ENCODE data around the gene ABCD4. TPM values are rescaled to one million over a fixed set of nuclear protein-coding genes. Genes with fewer than 3 reads are reported as not detected.

ABCD4 gene
- total and polyA plus RNA-seq, 2 experiments from 2014 or later: 60.5 to 73.1 TPM

DNA sequence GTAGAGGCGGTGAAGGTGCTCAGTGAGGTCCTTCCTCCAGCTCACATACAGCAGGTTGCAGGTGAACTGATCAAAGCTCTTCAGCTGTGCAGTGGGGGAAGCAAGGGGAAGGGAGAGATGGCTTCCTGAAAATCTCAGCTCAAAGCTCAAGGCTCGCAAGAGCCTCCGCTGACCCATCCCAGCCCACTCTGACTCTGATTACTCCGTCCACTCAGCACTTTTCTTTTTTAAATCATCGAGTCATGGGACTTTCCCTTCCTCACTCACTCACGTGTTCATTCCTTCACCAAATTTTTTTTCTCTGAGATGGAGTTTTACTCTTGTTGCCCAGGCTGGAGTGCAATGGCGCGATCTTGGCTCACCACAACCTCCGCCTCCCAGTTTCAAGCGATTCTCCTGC is 4.7 kb downstream of the ABCD4 start (continued):
- no peak for TF ChIP-seq POLR2AphosphoS5 (IDR thresholded peaks at IDR 0.05; ENCODE audit: low read depth)
- TF ChIP-seq, protein P1, sequence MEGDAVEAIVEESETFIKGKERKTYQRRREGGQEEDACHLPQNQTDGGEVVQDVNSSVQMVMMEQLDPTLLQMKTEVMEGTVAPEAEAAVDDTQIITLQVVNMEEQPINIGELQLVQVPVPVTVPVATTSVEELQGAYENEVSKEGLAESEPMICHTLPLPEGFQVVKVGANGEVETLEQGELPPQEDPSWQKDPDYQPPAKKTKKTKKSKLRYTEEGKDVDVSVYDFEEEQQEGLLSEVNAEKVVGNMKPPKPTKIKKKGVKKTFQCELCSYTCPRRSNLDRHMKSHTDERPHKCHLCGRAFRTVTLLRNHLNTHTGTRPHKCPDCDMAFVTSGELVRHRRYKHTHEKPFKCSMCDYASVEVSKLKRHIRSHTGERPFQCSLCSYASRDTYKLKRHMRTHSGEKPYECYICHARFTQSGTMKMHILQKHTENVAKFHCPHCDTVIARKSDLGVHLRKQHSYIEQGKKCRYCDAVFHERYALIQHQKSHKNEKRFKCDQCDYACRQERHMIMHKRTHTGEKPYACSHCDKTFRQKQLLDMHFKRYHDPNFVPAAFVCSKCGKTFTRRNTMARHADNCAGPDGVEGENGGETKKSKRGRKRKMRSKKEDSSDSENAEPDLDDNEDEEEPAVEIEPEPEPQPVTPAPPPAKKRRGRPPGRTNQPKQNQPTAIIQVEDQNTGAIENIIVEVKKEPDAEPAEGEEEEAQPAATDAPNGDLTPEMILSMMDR (conservative IDR thresholded peaks at IDR 0.05; ENCODE audit: low read depth in 2 of 2): no peak

DNA sequence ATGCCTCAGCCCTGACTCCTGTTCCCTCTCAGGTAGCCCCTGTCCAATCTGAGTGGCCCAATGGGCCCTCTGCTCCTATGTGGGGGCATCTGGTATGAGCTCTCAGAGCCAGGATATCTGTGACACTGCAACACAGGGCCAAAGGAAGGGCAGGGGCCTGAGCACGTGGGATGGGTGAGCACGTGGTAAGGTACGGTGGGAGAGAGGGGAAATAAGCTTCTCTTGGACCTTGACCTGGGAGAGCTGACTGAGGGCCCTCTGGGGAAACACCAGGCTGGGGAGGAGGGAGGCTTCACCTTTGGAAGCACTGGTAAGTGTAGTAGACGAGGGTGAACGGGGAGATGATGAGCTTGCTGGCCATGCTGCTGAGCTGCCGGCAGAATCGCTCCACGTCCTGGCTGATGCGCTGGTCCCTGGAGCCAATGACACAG is 6.7 kb downstream of the ABCD4 start:
- no peak for DNase-seq (ENCODE audit: low spot score)
- Histone ChIP-seq H4K20me1 (replicated peaks; ENCODE audit: insufficient read depth) (peaks cover 47% of the 10 kb centered on the region), H3K27ac (ENCODE audit: low read depth) (no peak overlapping the region), H3K79me2 (replicated peaks; ENCODE audit: insufficient read depth) (peaks cover 53% of the 10 kb centered on the region), H3K4me3 (no peak overlapping the region), H3K36me3 (ENCODE audit: insufficient read depth) (peaks cover 30% of the 10 kb centered on the region), H2AFZ (no peak overlapping the region), H3K4me2 (no peak overlapping the region), H3K27me3 (ENCODE audit: insufficient read depth) (no peaks in the 10 kb centered on the region), H3K9me2 (ENCODE audit: insufficient read depth) (no peaks in the 10 kb centered on the region), H3F3A (replicated peaks; ENCODE audit: low read depth) (peaks cover 22% of the 10 kb centered on the region; the same call in 1 of the 2 replicates), H3K4me1 (ENCODE audit: insufficient read depth) (0 out of 2 replicates have a peak, but pooled peaks cover 4% of the 10 kb centered on the region)
- Mint-ChIP-seq H3K4me3 (no peak overlapping the region), H3K4me1 (peaks cover 26% of the 10 kb centered on the region), H3K36me3 (ENCODE audit: low read depth) (peaks cover 73% of the 10 kb centered on the region), H3K27ac (no peak overlapping the region), H3K27me3 (ENCODE audit: insufficient read depth, low read depth, poor library complexity) (peaks cover 1% of the 10 kb centered on the region), H3K9me3 (no peaks in the 10 kb centered on the region)
- TF ChIP-seq CREB1 (CRISPR knock-in tag; IDR thresholded peaks at IDR 0.05; ENCODE audit: low read depth): no peak
- no peak for TF ChIP-seq ZNF331 (CRISPR knock-in tag; IDR thresholded peaks at IDR 0.05; ENCODE audit: low read depth)
- no peak for TF ChIP-seq STAT1 (IDR thresholded peaks at IDR 0.05; ENCODE audit: unreplicated experiment)
- no peak for ATAC-seq

DNA sequence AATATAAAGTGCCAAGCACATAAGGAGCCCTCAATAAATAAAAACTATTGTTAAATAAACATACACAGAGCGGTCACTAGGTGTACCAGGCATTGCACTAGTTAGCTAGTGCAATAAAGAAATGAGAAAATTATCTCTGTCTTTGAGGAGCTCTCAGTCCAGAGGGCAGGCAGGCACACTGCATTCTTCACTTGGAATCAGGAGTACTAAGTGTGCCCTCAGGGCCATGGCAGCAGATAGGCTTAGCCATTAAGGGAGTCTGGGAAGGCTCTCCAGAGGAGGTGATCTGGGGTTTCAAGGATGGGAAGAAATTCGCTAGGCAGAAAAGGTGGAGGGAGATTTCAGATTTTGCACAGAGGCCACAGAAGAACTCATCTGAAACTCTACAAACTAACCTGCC is 9.1 kb downstream of the ABCD4 start:
- Histone ChIP-seq H3K9me2 (ENCODE audit: insufficient read depth) (no peaks in the 10 kb centered on the region), H3K27ac (ENCODE audit: low read depth) (no peak overlapping the region), H4K20me1 (replicated peaks; ENCODE audit: insufficient read depth) (peaks cover 32% of the 10 kb centered on the region), H3K79me2 (replicated peaks; ENCODE audit: insufficient read depth) (peaks cover 28% of the 10 kb centered on the region), H3K4me3 (no peak overlapping the region), H3K4me2 (no peak overlapping the region), H3F3A (replicated peaks; ENCODE audit: low read depth) (peaks cover 23% of the 10 kb centered on the region; the same call in 1 of the 2 replicates), H3K27me3 (ENCODE audit: insufficient read depth) (no peaks in the 10 kb centered on the region), H2AFZ (no peak overlapping the region), H3K4me1 (ENCODE audit: insufficient read depth) (0 out of 2 replicates have a peak, but pooled peaks cover 4% of the 10 kb centered on the region), H3K36me3 (ENCODE audit: insufficient read depth) (peaks cover 33% of the 10 kb centered on the region)
- H3K36me3 Mint-ChIP-seq (ENCODE audit: low read depth): peaks cover 84% of the 10 kb centered on the region
- no peak overlapping the region for H3K27ac Mint-ChIP-seq
- no peak for ATAC-seq
- no peaks in the 10 kb centered on the region for H3K9me3 Mint-ChIP-seq
- peaks cover 16% of the 10 kb centered on the region for H3K4me1 Mint-ChIP-seq
- no peak for DNase-seq (ENCODE audit: low spot score)
- no peak overlapping the region for H3K4me3 Mint-ChIP-seq
- peaks cover 3% of the 10 kb centered on the region for H3K27me3 Mint-ChIP-seq (ENCODE audit: insufficient read depth, low read depth, poor library complexity)
- no peak for TF ChIP-seq STAT1 (IDR thresholded peaks at IDR 0.05; ENCODE audit: unreplicated experiment)
- TF ChIP-seq ZNF331 (CRISPR knock-in tag; IDR thresholded peaks at IDR 0.05; ENCODE audit: low read depth): no peak
- TF ChIP-seq, protein P1 (conservative IDR thresholded peaks at IDR 0.05; ENCODE audit: low read depth in 2 of 2): no peak
- no peak for TF ChIP-seq EZH2 (IDR thresholded peaks at IDR 0.05; ENCODE audit: low read depth, unreplicated experiment)
- TF ChIP-seq, protein P2, sequence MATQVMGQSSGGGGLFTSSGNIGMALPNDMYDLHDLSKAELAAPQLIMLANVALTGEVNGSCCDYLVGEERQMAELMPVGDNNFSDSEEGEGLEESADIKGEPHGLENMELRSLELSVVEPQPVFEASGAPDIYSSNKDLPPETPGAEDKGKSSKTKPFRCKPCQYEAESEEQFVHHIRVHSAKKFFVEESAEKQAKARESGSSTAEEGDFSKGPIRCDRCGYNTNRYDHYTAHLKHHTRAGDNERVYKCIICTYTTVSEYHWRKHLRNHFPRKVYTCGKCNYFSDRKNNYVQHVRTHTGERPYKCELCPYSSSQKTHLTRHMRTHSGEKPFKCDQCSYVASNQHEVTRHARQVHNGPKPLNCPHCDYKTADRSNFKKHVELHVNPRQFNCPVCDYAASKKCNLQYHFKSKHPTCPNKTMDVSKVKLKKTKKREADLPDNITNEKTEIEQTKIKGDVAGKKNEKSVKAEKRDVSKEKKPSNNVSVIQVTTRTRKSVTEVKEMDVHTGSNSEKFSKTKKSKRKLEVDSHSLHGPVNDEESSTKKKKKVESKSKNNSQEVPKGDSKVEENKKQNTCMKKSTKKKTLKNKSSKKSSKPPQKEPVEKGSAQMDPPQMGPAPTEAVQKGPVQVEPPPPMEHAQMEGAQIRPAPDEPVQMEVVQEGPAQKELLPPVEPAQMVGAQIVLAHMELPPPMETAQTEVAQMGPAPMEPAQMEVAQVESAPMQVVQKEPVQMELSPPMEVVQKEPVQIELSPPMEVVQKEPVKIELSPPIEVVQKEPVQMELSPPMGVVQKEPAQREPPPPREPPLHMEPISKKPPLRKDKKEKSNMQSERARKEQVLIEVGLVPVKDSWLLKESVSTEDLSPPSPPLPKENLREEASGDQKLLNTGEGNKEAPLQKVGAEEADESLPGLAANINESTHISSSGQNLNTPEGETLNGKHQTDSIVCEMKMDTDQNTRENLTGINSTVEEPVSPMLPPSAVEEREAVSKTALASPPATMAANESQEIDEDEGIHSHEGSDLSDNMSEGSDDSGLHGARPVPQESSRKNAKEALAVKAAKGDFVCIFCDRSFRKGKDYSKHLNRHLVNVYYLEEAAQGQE (IDR thresholded peaks at IDR 0.05; ENCODE audit: unreplicated experiment): no peak
- no peak for TF ChIP-seq NANOG (IDR thresholded peaks at IDR 0.05; ENCODE audit: borderline replicate concordance)
- TF ChIP-seq CREB1 (CRISPR knock-in tag; IDR thresholded peaks at IDR 0.05; ENCODE audit: low read depth): no peak
- no peak for TF ChIP-seq EZH2phosphoT487 (IDR thresholded peaks at IDR 0.05; ENCODE audit: unreplicated experiment)
- no peak for TF ChIP-seq ZNF114 (CRISPR knock-in tag; IDR thresholded peaks at IDR 0.05)
- TF ChIP-seq, protein P3, sequence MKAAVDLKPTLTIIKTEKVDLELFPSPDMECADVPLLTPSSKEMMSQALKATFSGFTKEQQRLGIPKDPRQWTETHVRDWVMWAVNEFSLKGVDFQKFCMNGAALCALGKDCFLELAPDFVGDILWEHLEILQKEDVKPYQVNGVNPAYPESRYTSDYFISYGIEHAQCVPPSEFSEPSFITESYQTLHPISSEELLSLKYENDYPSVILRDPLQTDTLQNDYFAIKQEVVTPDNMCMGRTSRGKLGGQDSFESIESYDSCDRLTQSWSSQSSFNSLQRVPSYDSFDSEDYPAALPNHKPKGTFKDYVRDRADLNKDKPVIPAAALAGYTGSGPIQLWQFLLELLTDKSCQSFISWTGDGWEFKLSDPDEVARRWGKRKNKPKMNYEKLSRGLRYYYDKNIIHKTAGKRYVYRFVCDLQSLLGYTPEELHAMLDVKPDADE (IDR thresholded peaks at IDR 0.05): no peak
- TF ChIP-seq JUNB (IDR thresholded peaks at IDR 0.05; ENCODE audit: unreplicated experiment): no peak
- no peak for TF ChIP-seq POLR2AphosphoS5 (IDR thresholded peaks at IDR 0.05; ENCODE audit: low read depth)
